ENCODE results near the gene GALNT14. TPM values are rescaled to one million over a fixed set of nuclear protein-coding genes. Genes with fewer than 3 reads are reported as not detected.

The GALNT14 gene
- total RNA-seq, 1 experiment from 2014 or later: 6.0 TPM

- H3K4me3 Mint-ChIP-seq: no peak overlapping the region
- H3K27ac Mint-ChIP-seq: no peak overlapping the region
- CTCF ChIA-PET: no interaction called here
- ATAC-seq: no peak
- TF ChIP-seq MYBL2 (CRISPR knock-in tag; IDR thresholded peaks at IDR 0.05) (no peak), GABPB1 (CRISPR knock-in tag; IDR thresholded peaks at IDR 0.05) (no peak), SMAD4 (CRISPR knock-in tag; IDR thresholded peaks at IDR 0.05) (no peak)
- H3K36me3 Mint-ChIP-seq: no peaks in the 10 kb centered on the region
- POLR2A ChIA-PET: no interaction called here
- no peak for DNase-seq (ENCODE audit: low spot score)
- H3K27me3 Mint-ChIP-seq (ENCODE audit: low read depth): no peaks in the 10 kb centered on the region
- H3K9me3 Mint-ChIP-seq: 0 out of 2 replicates have a peak, but pooled peaks cover 5% of the 10 kb centered on the region
- peaks cover 6% of the 10 kb centered on the region for H3K4me1 Mint-ChIP-seq
Observed at GRCh38 chr2:31008561-31009114, 129.6 kb downstream of the GALNT14 start.

- no peak for TF ChIP-seq ERG (CRISPR knock-in tag; IDR thresholded peaks at IDR 0.05)
- TF ChIP-seq JUN (CRISPR knock-in tag; IDR thresholded peaks at IDR 0.05): no peak
- TF ChIP-seq HMGA2 (CRISPR knock-in tag; IDR thresholded peaks at IDR 0.05): no peak
- TF ChIP-seq SMAD3 (CRISPR knock-in tag; IDR thresholded peaks at IDR 0.05; ENCODE audit: borderline replicate concordance): no peak
- TF ChIP-seq STAT6 (CRISPR knock-in tag; conservative IDR thresholded peaks at IDR 0.05; ENCODE audit: low read depth): no peak
- H3K9me3 Mint-ChIP-seq: no peaks in the 10 kb centered on the region
- ChIA-PET POLR2A (no interaction called here), CTCF (interaction anchor here (1.0 kb wide), 1 partner anchor 24 kb away, joined by 4 read pairs; no protein-coding TSS in a partner anchor)
- DNase-seq (ENCODE audit: low spot score): no peak
- no peaks in the 10 kb centered on the region for H3K4me1 Mint-ChIP-seq
- H3K27me3 Mint-ChIP-seq (ENCODE audit: low read depth): no peaks in the 10 kb centered on the region
- H3K36me3 Mint-ChIP-seq: no peaks in the 10 kb centered on the region
- ATAC-seq: no peak
- H3K27ac Mint-ChIP-seq: no peak overlapping the region
- H3K4me3 Mint-ChIP-seq: no peak overlapping the region
Observed at GRCh38 chr2:31004257-31004656, 134.0 kb downstream of the GALNT14 start.

- no peak overlapping the region for H3K27ac Mint-ChIP-seq
- no peaks in the 10 kb centered on the region for H3K9me3 Mint-ChIP-seq
- ChIA-PET POLR2A (no interaction called here), CTCF (interaction anchor here (1.0 kb wide), 1 partner anchor 24 kb away, joined by 4 read pairs; no protein-coding TSS in a partner anchor)
- no peaks in the 10 kb centered on the region for H3K4me1 Mint-ChIP-seq
- no peaks in the 10 kb centered on the region for H3K27me3 Mint-ChIP-seq (ENCODE audit: low read depth)
- ATAC-seq (no peak), DNase-seq (ENCODE audit: low spot score) (no peak)
- no peak overlapping the region for H3K4me3 Mint-ChIP-seq
- no peaks in the 10 kb centered on the region for H3K36me3 Mint-ChIP-seq
- TF ChIP-seq ATF3 (CRISPR knock-in tag; conservative IDR thresholded peaks at IDR 0.05): no peak
- no peak for TF ChIP-seq ATF6 (CRISPR knock-in tag; IDR thresholded peaks at IDR 0.05)
- no peak for TF ChIP-seq USF2 (CRISPR knock-in tag; IDR thresholded peaks at IDR 0.05)
- TF ChIP-seq TEAD1 (CRISPR knock-in tag; IDR thresholded peaks at IDR 0.05): no peak
- no peak for TF ChIP-seq FOXK1 (CRISPR knock-in tag; IDR thresholded peaks at IDR 0.05)
- no peak for TF ChIP-seq ZNF425 (CRISPR knock-in tag; conservative IDR thresholded peaks at IDR 0.05)
- TF ChIP-seq RELA (CRISPR knock-in tag; IDR thresholded peaks at IDR 0.05; ENCODE audit: borderline replicate concordance): no peak
- no peak for TF ChIP-seq ZNF138 (CRISPR knock-in tag; conservative IDR thresholded peaks at IDR 0.05)
- TF ChIP-seq STAT6 (CRISPR knock-in tag; conservative IDR thresholded peaks at IDR 0.05; ENCODE audit: low read depth): no peak
- TF ChIP-seq ZBTB43 (CRISPR knock-in tag; IDR thresholded peaks at IDR 0.05): no peak
Observed at GRCh38 chr2:31003749-31004148, 134.5 kb downstream of the GALNT14 start.
